HG03108 (cell line): Measurements from ENCODE around the gene REEP6.
A peak's percentile ranks its signal among the peaks of the same experiment; 100 is the strongest.
"Not testable (repeated sequence)": the region's sequence is repeated elsewhere in the genome, so short reads cannot be mapped to it uniquely, and the experiment has no call there.

Experiments
- ATAC-seq: cut with Tn5 transposase; IDR thresholded peaks from one replicate; pipeline ENCODE4 v1.9.1; 2021; ENCODE audit warnings: moderate library complexity; ENCODE audit not compliant: unreplicated experiment

Gene REEP6

DNA sequence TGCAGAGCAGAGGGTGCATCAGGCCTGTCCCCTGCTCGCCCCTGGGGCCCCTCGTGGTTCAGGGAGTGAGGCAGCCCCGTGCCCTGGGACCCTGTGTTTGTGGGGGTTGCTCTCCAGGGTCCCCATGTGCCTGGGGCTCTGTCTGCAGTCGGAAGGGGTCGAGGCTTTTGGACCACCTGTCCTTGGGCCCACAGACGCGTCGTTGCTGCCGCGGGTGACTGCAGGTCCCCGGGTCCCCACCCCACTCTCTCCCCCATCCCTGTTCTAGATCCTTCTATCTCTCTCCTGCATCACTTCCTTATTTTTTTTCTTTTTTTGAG, 2.7 kb upstream of the REEP6 start:
- no peak for ATAC-seq

DNA sequence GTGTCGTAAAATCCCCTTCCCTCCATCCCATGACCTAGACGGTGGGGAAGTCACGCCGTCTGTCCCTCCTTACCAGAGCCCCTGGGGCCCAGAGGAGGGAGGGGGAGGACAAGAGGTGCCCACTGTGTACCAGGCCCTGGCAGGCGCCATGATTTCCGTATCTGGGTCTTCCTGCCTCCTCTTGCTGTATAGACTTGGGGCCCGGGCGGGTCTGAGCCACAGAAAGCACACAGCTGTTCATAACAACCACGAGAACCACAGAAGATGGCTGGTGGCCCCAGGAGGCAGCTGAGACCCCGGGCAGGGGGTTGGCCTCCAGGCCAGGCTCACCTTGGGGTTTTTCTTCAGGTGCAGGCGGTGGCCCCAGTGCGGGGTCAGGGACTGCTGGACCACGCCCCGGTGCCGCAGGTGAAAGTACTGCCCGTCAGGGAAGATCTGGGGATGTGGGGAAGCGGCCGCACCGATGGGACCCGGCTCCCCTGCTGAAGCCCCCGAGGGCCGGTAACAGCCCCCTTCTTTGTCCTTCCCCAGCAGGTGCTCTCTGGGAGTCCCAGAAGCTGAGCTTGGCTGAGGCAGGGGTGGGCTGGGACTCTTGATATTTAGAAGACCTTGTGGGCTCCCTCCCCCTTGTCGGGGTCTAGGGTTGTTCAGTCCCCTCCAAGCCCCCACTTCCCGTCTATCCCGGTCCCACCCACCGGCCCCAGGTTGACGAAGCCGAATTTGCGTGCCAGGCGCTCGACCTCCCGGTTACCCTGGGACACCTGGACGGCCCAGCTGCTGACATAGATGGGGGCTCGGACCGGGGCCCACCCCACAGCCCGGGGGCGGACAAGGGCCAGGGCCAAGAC, 1.3 kb upstream of the REEP6 start:
- no peak for ATAC-seq

GRCh38 chr19:1490311-1491113, 469 bp upstream of the REEP6 start, which contains the start of gene PCSK4:
Gene PCSK4 (minus strand): TSS chr19:1490350. CDS start chr19:1490346, 4 bp downstream.
- peak; percentile 89 for ATAC-seq

DNA sequence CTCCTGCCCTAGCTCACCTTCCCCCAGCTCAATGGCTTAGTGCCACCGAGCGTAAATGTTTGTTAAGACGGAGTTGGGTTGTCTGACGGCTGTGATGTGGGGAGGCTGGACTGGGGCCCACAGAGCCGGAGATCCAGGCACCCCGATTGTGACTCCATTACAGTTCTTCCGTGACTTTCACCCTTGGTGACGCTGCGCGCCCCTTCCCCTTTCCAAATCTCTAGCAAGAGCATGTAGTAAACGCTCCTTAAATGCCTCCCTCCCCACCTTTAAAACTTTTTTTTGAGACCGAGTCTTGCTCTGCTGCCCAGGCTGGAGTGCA, 829 bp downstream of the REEP6 start:
- ATAC-seq, result no peak

- no peak for ATAC-seq
Measured at GRCh38 chr19:1492474-1493006, 1.6 kb downstream of the REEP6 start.

GRCh38 chr19:1494115-1494815, 3.3 kb downstream of the REEP6 start:
- ATAC-seq, result no peak

DNA sequence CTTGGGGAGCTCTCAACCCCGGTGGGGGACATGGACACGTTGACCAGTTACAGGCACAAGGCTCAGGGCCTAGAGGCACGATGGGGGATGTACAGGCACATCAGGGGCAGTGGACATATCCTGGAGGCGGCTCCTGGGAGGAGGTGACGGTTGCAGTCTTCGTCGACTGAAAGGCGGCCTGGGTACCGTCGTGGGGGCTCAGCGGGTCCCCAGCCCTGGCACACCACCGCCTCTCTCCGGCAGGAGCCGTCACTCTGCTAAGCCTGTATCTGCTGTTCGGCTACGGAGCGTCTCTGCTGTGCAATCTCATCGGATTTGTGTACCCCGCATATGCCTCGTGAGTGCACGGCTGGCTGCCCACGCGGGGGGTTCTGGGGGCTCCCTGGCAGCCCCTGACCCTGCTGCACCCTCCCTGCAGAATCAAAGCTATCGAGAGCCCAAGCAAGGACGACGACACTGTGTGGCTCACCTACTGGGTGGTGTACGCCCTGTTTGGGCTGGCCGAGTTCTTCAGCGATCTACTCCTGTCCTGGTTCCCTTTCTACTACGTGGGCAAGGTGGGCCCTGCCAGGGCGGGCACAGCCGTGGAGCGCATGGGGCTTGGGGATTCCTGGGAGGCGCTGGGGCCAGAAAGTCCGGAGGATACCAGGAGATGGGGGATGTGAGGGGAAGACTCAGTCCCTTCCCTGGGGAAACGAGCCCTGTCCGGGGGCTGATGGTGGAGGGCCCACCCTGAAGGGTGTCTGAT, 4.2 kb downstream of the REEP6 start:
- ATAC-seq, result no peak

DNA sequence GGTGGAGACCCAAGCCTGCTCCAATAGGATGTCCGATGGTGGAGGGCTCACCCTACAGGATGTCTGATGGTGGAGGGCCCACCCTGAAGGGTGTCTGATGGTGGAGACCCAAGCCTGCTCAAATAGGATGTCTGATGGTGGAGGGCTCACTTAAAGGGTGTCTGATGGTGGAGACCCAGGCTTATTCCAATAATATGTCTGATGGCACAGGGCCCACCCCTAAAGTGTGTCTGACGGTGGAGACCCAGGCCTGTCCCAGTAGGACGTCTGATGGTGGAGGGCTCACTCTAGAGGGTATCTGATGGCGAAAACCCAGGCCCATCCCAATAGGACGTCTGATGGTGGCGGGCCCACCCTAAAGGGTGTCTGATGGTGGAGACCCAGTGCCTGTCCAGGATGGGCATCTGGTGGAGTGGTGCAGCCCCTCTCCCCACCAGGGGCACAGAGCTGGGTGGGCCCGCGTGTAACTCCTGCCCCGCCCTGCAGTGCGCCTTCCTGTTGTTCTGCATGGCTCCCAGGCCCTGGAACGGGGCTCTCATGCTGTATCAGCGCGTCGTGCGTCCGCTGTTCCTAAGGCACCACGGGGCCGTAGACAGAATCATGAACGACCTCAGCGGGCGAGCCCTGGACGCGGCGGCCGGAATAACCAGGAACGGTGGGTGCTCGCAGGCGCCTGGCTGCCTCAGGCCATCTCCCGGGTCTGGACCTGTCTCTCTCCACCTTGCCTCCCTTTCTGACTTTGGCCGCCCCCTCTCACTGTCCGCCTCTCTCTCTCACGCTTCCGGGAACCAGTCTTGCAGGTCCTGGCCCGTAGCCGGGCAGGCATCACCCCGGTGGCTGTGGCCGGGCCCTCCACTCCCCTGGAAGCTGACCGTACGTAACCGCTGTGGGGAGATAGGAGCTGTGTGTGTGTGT, 5.1 kb downstream of the REEP6 start:
- no peak for ATAC-seq

DNA sequence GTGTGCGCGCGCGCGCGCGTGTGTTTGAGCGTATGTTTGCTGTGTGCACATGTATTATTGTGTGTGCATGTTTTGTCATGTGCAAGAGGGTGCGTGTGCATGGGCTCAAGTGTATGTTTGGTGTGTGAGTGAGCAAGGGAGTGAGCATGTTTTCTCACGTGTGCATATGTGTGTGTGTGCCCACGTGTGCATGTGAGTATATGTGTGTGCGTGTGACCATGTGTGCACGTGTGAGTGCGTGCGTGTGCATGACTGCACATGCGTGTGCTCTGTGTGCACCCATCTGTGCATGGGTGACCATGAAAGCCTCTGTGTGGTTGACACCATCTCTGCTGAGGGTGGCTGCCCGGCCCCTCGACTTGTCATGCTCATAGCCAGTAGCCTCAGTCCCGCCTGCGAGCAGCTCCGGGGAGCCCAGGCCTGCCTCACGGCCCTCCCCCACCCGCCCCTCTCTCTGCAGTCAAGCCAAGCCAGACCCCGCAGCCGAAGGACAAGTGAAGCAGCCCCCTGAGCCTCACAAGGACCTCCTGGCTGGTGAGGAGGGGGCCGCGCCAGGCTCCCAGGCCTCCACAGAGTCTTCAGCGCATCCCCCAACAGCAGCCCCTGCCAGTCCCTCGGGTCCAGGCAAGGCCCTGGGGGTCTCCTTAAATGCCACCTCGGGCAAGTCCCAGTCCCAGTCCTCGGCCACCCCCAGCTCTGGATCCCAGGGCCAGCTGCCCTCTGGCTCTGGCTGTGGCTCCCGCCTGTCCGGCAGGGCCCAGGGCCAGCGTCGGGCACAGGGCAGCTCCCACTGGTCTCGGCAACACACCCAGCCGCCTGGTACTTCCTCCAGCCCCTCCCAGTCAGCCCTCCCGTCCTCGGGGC, 6.0 kb downstream of the REEP6 start:
- no peak for ATAC-seq

GRCh38 chr19:1497578-1498235, 6.7 kb downstream of the REEP6 start:
- no peak for ATAC-seq

DNA sequence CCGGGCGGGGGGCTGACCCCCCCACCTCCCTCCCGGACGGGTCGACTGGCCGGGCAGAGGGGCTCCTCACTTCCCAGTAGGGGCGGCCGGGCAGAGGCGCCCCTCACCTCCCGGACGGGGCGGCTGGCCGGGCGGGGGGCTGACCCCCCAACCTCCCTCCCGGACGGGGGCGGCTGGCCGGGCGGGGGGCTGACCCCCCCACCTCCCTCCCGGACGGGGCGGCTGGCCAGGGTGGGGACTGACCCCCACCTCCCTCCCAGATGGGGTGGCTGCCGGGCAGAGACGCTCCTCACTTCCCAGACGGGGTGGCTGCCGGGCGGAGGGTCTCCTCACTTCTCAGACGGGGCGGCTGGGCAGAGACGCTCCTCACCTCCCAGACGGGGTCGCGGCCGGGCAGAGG, 8.2 kb downstream of the REEP6 start:
- ATAC-seq, result not testable (repeated sequence)

DNA sequence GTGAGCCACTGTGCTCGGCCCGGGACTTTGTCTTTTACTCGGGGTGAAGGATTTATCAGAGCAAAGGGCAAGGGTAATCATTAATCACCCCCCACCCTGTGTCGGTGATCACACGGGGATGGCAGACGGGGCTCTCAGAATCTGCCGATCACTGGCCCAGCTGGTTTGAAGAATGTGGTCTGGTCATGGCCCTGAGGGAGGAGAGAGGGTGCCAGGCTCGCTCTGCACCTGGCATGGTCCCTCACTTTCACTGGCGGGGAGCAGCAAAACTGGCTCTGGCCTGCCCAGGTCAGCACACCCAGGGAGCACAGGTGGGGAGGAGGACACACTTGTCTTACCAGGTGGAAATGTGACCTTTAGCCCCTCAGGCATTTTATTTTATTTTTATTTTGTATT, 10.2 kb downstream of the REEP6 start:
- ATAC-seq, result no peak

- ATAC-seq, result no peak
Measured at GRCh38 chr19:1502433-1503088, 11.6 kb downstream of the REEP6 start.

GRCh38 chr19:1503089-1503924, 12.3 kb downstream of the REEP6 start:
- ATAC-seq, result no peak

DNA sequence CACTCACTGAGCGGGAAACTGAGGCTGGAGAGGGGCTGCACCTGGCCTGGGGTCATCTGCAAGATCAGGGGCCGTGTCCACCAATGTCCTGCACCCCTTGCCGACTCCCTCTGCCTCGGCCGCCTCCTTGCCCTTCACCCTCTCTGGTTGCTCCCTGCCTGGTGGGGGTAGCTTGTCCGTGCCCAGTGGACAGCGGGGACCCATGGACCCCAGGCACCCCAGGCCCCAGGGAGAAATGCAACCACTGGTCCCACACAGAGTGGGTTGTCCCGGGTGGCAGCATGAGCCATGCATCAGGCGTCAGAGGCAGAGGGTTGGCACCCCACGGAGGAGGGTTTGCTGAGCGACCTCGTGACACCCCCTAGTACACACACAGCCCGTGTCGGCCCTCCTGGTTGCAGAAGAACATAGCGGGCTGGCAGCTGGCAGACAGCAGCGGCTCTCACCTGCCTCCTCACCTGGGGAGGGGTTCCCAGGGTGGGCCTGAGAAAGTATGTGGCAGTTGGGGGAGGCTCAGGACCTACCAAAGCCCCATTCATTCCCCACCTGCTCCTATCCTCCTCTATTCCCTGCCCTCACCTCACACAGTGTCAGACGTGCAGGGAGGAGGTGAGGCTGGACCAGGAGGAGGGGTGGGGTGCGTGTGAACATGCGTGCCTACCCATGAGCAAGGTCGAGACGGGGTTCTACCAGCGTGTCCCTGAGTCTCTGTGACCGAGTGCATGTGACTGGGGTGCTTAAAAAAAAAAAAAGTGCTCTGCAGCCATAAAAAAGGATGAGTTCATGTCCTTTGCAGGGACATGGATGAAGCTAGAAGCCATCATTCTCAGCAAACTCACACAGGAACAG, 13.2 kb downstream of the REEP6 start:
- no peak for ATAC-seq

DNA sequence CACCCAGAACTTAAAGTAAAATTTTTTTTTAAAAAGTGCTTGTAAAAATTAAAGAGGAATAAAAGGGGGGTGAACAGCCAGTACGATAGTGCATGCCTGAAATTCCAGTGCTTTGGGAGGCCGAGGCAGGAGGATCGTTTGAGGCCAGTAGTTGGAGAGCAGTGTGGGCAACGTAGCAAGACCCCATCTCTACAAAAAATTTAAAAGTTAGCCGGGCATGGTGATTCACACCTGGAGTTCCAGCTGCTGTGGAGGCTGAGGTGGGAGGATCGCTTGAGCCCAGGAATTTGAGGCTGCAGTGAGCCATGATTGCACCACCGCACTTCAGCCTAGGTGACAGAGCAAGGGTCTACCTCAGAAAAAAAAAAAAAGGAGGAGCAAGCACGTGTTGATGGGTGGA, 14.0 kb downstream of the REEP6 start:
- ATAC-seq, result no peak
